Superior temporal gyrus (tissue), 1 donor: ENCODE data around the gene C17orf100.
"Not testable (repeated sequence)": the region's sequence is repeated elsewhere in the genome, so short reads cannot be mapped to it uniquely, and the experiment has no call there.

Experiments used
- DNase-seq: peaks from one replicate; pipeline ENCODE4 v3.0.0-alpha.2; 2016; ENCODE audit errors: extremely low spot score

C17orf100 gene

GRCh38 chr17:6641247-6641863 lies 10.2 kb upstream of the C17orf100 start:
- DNase-seq, result no peak

- no peak for DNase-seq
Observed at GRCh38 chr17:6642592-6642991, 9.0 kb upstream of the C17orf100 start.

- DNase-seq, result no peak
Observed at GRCh38 chr17:6643451-6644125, 8.0 kb upstream of the C17orf100 start.

- no peak for DNase-seq
Observed at GRCh38 chr17:6648181-6648580, 3.4 kb upstream of the C17orf100 start.

GRCh38 chr17:6651919-6652452 lies 424 bp downstream of the C17orf100 start:
- no peak for DNase-seq

- no peak for DNase-seq
Observed at GRCh38 chr17:6654841-6655731, 3.5 kb downstream of the C17orf100 start.

GRCh38 chr17:6655732-6656361 lies 4.3 kb downstream of the C17orf100 start:
- not testable (repeated sequence) for DNase-seq

GRCh38 chr17:6656797-6657632 lies 5.5 kb downstream of the C17orf100 start:
- DNase-seq, result not testable (repeated sequence)

- no peak for DNase-seq
Observed at GRCh38 chr17:6657633-6658287, 6.2 kb downstream of the C17orf100 start.

GRCh38 chr17:6658411-6658810 lies 6.8 kb downstream of the C17orf100 start:
- DNase-seq, result not testable (repeated sequence)

GRCh38 chr17:6660101-6660500 lies 8.5 kb downstream of the C17orf100 start:
- DNase-seq, result no peak

- no peak for DNase-seq
Observed at GRCh38 chr17:6660805-6661463, 9.4 kb downstream of the C17orf100 start.

GRCh38 chr17:6661464-6661848 lies 9.9 kb downstream of the C17orf100 start:
- no peak for DNase-seq

- DNase-seq, result not testable (repeated sequence)
Observed at GRCh38 chr17:6663200-6663599, 11.6 kb downstream of the C17orf100 start.

- DNase-seq, result peak; percentile 86
Observed at GRCh38 chr17:6666077-6666521, 14.5 kb downstream of the C17orf100 start.

GRCh38 chr17:6666557-6666956 lies 15.0 kb downstream of the C17orf100 start:
- no peak for DNase-seq

- no peak for DNase-seq
Observed at GRCh38 chr17:6667516-6667915, 16.0 kb downstream of the C17orf100 start.

GRCh38 chr17:6668219-6668618 lies 16.7 kb downstream of the C17orf100 start:
- no peak for DNase-seq

- DNase-seq, result no peak
Observed at GRCh38 chr17:6668727-6669425, 17.3 kb downstream of the C17orf100 start.
